GM18909 (cell line): ENCODE measurements around the gene PJA2.
"Not testable (repeated sequence)": the region's sequence is repeated elsewhere in the genome, so short reads cannot be mapped to it uniquely, and the experiment has no call there.

Experiments
- ATAC-seq: cut with Tn5 transposase; IDR thresholded peaks from one replicate; pipeline ENCODE4 v1.9.1; 2021; ENCODE audit warnings: mild to moderate bottlenecking; ENCODE audit not compliant: unreplicated experiment, poor library complexity

The PJA2 gene

GRCh38 chr5:109313127-109313526 lies 96.6 kb downstream of the PJA2 start:
- no peak for ATAC-seq

- ATAC-seq = no peak
Measured at GRCh38 chr5:109312695-109313094, 97.1 kb downstream of the PJA2 start.

- no peak for ATAC-seq
Measured at GRCh38 chr5:109310315-109310714, 99.5 kb downstream of the PJA2 start.

GRCh38 chr5:109309326-109310063 lies 100.3 kb downstream of the PJA2 start:
- no peak for ATAC-seq

- no peak for ATAC-seq
Measured at GRCh38 chr5:109307951-109308350, 101.8 kb downstream of the PJA2 start.

GRCh38 chr5:109307456-109307855 lies 102.3 kb downstream of the PJA2 start:
- ATAC-seq = no peak

- ATAC-seq = no peak
Measured at GRCh38 chr5:109305352-109305751, 104.4 kb downstream of the PJA2 start.

GRCh38 chr5:109304309-109304708 lies 105.5 kb downstream of the PJA2 start:
- ATAC-seq = no peak

- ATAC-seq = no peak
Measured at GRCh38 chr5:109300367-109300766, 109.4 kb downstream of the PJA2 start.

- ATAC-seq = no peak
Measured at GRCh38 chr5:109299557-109299956, 110.2 kb downstream of the PJA2 start.

GRCh38 chr5:109298794-109299193 lies 111.0 kb downstream of the PJA2 start:
- no peak for ATAC-seq

- no peak for ATAC-seq
Measured at GRCh38 chr5:109297900-109298299, 111.9 kb downstream of the PJA2 start.

- ATAC-seq = no peak
Measured at GRCh38 chr5:109291090-109291489, 118.7 kb downstream of the PJA2 start.

- ATAC-seq = no peak
Measured at GRCh38 chr5:109290231-109290630, 119.5 kb downstream of the PJA2 start.

GRCh38 chr5:109286628-109287027 lies 123.1 kb downstream of the PJA2 start:
- not testable (repeated sequence) for ATAC-seq
